Esophagus muscularis mucosa (tissue), 4 donors: ENCODE measurements around the gene SLC24A3. TPM values are rescaled to one million over a fixed set of nuclear protein-coding genes. Genes with fewer than 3 reads are reported as not detected.

Source experiments
- DNase-seq: peaks from one replicate; pipeline ENCODE4 v3.0.0-alpha.2; 2017; ENCODE audit errors: extremely low spot score
- H3K27ac ChIP-seq, 4 donors: fragments of 200-600 bp; sonication (generic); replicated peaks in 1 of 4; 1 replicate in 3 of 4; 2 replicates in 1 of 4; pipeline ENCODE4 v1.5.1; 2016 to 2019; ENCODE audit warnings: mild to moderate bottlenecking in 1 of 4
- H3K27me3 ChIP-seq, 4 donors: fragments of 200-600 bp; sonication (generic); one replicate each; pipeline versions ENCODE4 v1.5.1 to v1.6.0; 2016 to 2019
- H3K36me3 ChIP-seq, 4 donors: fragments of 200-600 bp; sonication (generic); one replicate each; pipeline ENCODE4 v1.5.1; 2016 to 2019
- H3K4me1 ChIP-seq, 4 donors: fragments of 200-600 bp; sonication (generic); one replicate each; pipeline ENCODE4 v1.5.1; 2016 to 2019
- H3K4me3 ChIP-seq, 4 donors: fragments of 200-600 bp; sonication (generic); 1 replicate in 2 of 4; 2 replicates in 2 of 4; pipeline ENCODE4 v1.5.1; 2016 to 2019; ENCODE audit warnings: mild to moderate bottlenecking in 4 of 4, moderate library complexity in 1 of 4
- H3K9me3 ChIP-seq, 4 donors: fragments of 200-600 bp; sonication (generic); 1 replicate in 3 of 4; 2 replicates in 1 of 4; pipeline ENCODE4 v1.5.1; 2016 to 2019
- CTCF ChIP-seq, 3 experiments: fragments of 200-600 bp in 2 of 3; fragments of 450-650 bp in 1 of 3; sonication (generic) in 2 of 3; IDR thresholded peaks; one replicate each; pipeline ENCODE4 v1.5.1; 2017 to 2019; ENCODE audit warnings: antibody characterized with exemption in 3 of 3, mild to moderate bottlenecking in 2 of 3, moderate library complexity in 1 of 3
- EP300 ChIP-seq: sonication (generic); formaldehyde crosslinking; IDR thresholded peaks from one replicate; pipeline ENCODE4 v1.6.1; 2017; ENCODE audit warnings: antibody characterized with exemption
- POLR2A ChIP-seq: fragments of 450-650 bp; IDR thresholded peaks from one replicate; pipeline ENCODE4 v1.6.1; 2017; ENCODE audit warnings: antibody characterized with exemption, moderate library complexity, mild to moderate bottlenecking, low read depth
- POLR2AphosphoS5 ChIP-seq, 2 donors: sonication (generic); formaldehyde crosslinking; IDR thresholded peaks; one replicate each; pipeline ENCODE4 v1.6.1; 2017; ENCODE audit warnings: antibody characterized with exemption in 2 of 2
- WGBS: methylation state at CpG from one replicate; pipeline ENCODE4 v1.1.5; 2018; 5-methylcytosine and 5-hydroxymethylcytosine counted together
- intact Hi-C: fragments of 100-400 bp; cut with DNase I; formaldehyde crosslinking; loops from one replicate; pipeline ENCODE4 v1.15.1; 2023
- total RNA-seq, 4 donors: library from RNA; depleted of rRNA; stranded (reverse); fragments of >200 nt; gene quantifications; one replicate each; pipeline versions ENCODE4 v1.1.0 to v1.2.1, GENCODE V29; 2016

Gene SLC24A3
- total RNA-seq, 4 donors from 2014 or later: 4.6 to 11.5 (median 6.6) TPM

- 89% methylated on average over 12 of the region's 12 CpGs for WGBS
- intact Hi-C loops: no loop called here
- Histone ChIP-seq H3K9me3 (no peaks in the 10 kb centered on the region), H3K27me3 (no peaks in the 10 kb centered on the region), H3K36me3 (no peaks in the 10 kb centered on the region), H3K27ac (no peak overlapping the region), H3K4me3 (no peak overlapping the region), H3K4me1 (peaks cover 0 to 6% (median 5%) of the 10 kb centered on the region in 4 donors)
- TF ChIP-seq POLR2A: no peak
- TF ChIP-seq CTCF (IDR thresholded peaks at IDR 0.05): no peak
- TF ChIP-seq EP300: no peak
- no peak for TF ChIP-seq POLR2AphosphoS5 (IDR thresholded peaks at IDR 0.05)
- no peak for DNase-seq
Measured at GRCh38 chr20:19322061-19322985, 109.9 kb downstream of the SLC24A3 start.

- WGBS: 79% methylated on average over 5 of the region's 5 CpGs
- intact Hi-C loops: no loop called here
Measured at GRCh38 chr20:19327401-19327800, 115.0 kb downstream of the SLC24A3 start.

GRCh38 chr20:19328676-19329075, 116.2 kb downstream of the SLC24A3 start:
- Histone ChIP-seq H3K36me3 (no peaks in the 10 kb centered on the region), H3K9me3 (no peaks in the 10 kb centered on the region), H3K4me1 (peaks cover 0 to 14% (median 9%) of the 10 kb centered on the region in 4 donors), H3K27ac (no peak overlapping the region), H3K4me3 (no peak overlapping the region), H3K27me3 (no peaks in the 10 kb centered on the region)
- intact Hi-C loops: no loop called here
- WGBS: 84% methylated on average over 7 of the region's 7 CpGs
- DNase-seq: no peak
- TF ChIP-seq CTCF (IDR thresholded peaks at IDR 0.05) (no peak), POLR2A (no peak), POLR2AphosphoS5 (IDR thresholded peaks at IDR 0.05) (no peak), EP300 (no peak)

More at GRCh38 chr20:19327401-19327800, 115.0 kb downstream of the SLC24A3 start:
- no peak for DNase-seq
- Histone ChIP-seq H3K4me1 (peaks cover 0 to 8% (median 5%) of the 10 kb centered on the region in 4 donors), H3K4me3 (no peak overlapping the region), H3K27ac (no peak overlapping the region), H3K9me3 (no peaks in the 10 kb centered on the region), H3K36me3 (no peaks in the 10 kb centered on the region), H3K27me3 (no peaks in the 10 kb centered on the region)
- TF ChIP-seq CTCF (IDR thresholded peaks at IDR 0.05) (no peak), POLR2AphosphoS5 (IDR thresholded peaks at IDR 0.05) (no peak), EP300 (no peak), POLR2A (no peak)

- Histone ChIP-seq H3K27ac (no peak overlapping the region), H3K27me3 (no peaks in the 10 kb centered on the region), H3K9me3 (no peaks in the 10 kb centered on the region), H3K36me3 (no peaks in the 10 kb centered on the region), H3K4me3 (no peak overlapping the region), H3K4me1 (peaks cover 0 to 14% (median 9%) of the 10 kb centered on the region in 4 donors)
- WGBS: 90% methylated on average over 5 of the region's 6 CpGs
- intact Hi-C loops: no loop called here
- no peak for DNase-seq
- TF ChIP-seq POLR2A: no peak
Measured at GRCh38 chr20:19330038-19330437, 117.6 kb downstream of the SLC24A3 start.

- Histone ChIP-seq H3K9me3 (no peaks in the 10 kb centered on the region), H3K27ac (no peak overlapping the region), H3K36me3 (no peaks in the 10 kb centered on the region), H3K4me3 (no peak overlapping the region), H3K4me1 (peaks cover 0 to 14% (median 9%) of the 10 kb centered on the region in 4 donors), H3K27me3 (no peaks in the 10 kb centered on the region)
- TF ChIP-seq POLR2A (no peak), CTCF (IDR thresholded peaks at IDR 0.05) (no peak), POLR2AphosphoS5 (IDR thresholded peaks at IDR 0.05) (no peak), EP300 (no peak)
- intact Hi-C loops: no loop called here
- WGBS: 83% methylated on average over 1 of the region's 1 CpG
- DNase-seq: no peak
Measured at GRCh38 chr20:19330731-19331130, 118.3 kb downstream of the SLC24A3 start.
